GM18861 (cell line): ENCODE measurements around the gene MMP17.

ENCODE experiments used
- ATAC-seq: cut with Tn5 transposase; IDR thresholded peaks from one replicate; pipeline ENCODE4 v1.9.1; 2021; ENCODE audit not compliant: unreplicated experiment

MMP17 gene

DNA sequence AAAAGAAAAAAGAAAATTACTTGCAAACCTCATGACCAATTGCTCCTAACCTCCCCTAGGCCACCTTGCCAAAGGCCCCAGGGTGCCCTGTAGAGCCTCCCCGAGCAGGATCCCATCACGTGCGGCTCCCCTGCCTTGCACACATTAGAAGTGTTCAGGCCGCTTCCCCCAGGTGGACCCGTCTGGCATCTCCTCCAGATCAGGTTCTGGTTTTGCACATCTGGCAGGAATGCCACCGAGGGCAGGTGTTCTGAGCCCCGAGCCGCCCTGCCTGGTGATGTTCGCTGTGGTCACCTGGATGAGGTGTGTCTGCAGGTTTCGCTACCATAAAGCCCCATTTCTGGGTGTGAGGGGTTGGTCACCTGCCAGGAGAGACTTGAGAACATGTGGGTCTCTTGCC lies 19.3 kb downstream of the MMP17 start:
- ATAC-seq = no peak

DNA sequence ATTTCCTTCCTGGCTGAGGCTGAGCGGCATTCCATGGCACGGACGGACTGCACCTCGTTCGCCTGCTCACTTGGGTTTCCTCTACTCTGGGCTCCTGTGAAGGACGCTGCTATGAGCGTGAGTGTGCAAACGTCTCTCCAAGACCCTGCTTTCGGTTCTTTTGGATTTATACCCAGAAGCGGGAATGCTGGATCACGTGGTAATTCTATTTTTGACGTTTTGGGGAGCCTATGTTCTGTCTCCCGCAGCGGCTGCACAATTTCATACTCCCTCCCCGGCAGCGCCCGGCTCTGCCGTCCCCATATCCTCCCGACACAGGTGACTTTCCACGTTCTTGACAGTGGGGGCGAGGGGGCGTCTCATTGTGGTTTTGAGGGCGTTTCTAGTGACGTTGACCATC lies 20.6 kb downstream of the MMP17 start:
- no peak for ATAC-seq

DNA sequence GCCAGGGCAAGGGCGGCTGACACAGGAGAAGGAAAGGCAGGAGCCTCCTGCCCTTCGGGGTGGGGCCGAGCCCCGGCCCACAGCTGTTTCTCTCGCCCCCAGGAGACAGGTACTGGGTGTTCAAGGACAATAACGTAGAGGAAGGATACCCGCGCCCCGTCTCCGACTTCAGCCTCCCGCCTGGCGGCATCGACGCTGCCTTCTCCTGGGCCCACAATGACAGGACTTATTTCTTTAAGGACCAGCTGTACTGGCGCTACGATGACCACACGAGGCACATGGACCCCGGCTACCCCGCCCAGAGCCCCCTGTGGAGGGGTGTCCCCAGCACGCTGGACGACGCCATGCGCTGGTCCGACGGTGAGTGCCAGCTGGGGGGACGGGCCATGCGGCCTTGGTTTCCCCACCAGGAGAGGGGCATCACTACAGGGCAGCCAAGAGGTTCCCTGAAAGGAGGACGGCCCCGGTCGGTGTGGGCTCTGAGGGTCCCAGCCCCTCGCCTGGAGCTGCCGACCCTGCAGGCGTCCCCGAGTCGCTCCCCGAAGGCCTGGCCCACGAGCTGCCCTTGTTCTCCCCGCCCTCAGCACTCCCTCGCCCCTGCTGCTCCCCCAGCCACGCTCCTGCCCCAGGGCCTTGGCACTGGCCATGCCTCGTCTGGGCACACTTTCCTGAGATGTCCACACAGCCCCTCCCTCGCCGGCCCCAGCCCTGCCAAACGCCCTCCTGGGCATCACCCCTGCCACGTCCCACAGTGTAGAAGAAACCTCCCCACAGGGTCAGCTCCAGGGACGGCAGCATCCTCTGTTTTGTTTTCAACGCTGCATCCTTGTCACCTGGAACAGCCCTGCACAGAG lies 21.7 kb downstream of the MMP17 start:
- no peak for ATAC-seq

DNA sequence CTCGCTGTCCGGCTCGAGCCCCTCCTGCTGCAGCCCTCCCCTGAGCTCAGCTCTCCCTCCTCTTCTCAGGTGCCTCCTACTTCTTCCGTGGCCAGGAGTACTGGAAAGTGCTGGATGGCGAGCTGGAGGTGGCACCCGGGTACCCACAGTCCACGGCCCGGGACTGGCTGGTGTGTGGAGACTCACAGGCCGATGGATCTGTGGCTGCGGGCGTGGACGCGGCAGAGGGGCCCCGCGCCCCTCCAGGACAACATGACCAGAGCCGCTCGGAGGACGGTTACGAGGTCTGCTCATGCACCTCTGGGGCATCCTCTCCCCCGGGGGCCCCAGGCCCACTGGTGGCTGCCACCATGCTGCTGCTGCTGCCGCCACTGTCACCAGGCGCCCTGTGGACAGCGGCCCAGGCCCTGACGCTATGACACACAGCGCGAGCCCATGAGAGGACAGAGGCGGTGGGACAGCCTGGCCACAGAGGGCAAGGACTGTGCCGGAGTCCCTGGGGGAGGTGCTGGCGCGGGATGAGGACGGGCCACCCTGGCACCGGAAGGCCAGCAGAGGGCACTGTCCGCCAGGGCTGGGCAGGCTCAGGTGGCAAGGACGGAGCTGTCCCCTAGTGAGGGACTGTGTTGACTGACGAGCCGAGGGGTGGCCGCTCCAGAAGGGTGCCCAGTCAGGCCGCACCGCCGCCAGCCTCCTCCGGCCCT lies 22.8 kb downstream of the MMP17 start:
- no peak for ATAC-seq

DNA sequence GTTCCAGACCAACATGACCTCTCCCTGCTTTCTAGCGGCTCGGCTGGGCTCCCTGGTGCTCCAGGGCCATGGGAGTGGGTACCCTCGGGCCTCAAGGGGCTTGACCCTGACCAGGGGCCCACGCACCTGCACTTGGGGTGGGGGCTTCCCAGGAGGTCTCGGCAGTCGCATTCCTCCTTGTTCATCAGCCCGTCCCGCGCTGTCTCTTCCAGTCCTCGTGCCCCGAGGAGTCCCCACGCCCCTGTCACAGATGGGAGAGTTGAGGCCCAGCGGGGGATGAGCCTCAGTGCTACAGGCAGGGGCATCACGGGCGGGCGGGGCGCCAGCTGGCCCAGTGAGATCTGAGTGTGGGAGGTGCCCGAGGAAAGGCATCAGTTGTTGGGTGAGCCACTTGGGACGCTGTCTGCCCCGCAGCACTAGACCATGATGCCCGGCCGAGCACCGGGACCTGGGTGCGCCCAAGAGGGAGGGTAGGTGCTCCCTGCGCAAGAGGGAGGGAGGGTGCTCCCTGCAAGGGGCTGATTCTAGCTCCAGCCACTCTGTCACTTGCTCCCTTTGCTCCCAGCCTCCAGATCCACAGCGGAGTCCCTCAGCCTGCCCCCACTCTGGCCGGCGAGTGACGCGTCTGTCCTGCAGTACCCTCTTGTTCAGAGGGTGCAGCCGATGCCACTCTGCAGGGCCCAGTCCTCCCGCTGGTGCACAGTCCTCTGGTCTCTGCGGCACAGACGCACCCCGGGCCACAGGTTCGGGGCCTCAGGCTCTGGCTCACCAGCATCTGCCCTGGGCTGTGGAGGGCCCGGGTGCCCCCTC lies 23.8 kb downstream of the MMP17 start:
- ATAC-seq = no peak

DNA sequence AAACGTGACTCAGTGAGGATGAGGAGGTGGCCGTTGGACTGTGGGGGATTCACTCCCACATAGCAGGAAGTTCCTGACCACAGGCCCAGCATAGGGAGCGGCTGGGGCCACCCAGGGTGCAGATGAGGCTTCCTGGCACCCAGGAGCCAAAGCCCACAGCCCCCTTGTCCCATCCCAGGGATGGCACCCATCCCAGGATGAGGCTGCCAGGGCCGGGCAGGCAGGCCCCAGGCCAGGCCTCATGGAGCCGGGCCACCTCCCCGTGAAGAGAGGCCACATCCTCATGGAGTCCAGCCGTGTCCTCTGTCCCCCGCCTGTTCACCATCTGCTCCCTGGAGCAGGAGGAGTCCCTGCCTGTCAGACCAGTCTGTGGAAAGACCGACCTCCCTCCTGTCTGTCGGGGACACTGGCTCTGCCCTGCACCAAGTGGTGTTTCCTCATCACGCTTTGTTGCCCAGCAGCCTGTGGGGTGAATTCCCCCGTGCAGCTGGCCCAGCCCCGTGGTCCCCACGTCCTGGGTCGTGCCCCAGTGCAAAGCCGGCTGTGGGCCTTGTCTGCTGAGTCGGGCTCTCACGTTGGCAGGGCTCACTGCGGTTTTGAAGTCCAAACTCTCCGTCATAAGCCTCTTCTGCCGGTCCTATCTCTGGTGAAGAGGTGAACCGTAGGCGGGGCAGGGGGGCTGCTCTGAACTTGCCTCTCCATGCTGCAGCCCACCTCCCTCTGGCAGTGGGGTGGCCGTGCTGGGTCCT lies 24.5 kb downstream of the MMP17 start:
- no peak for ATAC-seq

DNA sequence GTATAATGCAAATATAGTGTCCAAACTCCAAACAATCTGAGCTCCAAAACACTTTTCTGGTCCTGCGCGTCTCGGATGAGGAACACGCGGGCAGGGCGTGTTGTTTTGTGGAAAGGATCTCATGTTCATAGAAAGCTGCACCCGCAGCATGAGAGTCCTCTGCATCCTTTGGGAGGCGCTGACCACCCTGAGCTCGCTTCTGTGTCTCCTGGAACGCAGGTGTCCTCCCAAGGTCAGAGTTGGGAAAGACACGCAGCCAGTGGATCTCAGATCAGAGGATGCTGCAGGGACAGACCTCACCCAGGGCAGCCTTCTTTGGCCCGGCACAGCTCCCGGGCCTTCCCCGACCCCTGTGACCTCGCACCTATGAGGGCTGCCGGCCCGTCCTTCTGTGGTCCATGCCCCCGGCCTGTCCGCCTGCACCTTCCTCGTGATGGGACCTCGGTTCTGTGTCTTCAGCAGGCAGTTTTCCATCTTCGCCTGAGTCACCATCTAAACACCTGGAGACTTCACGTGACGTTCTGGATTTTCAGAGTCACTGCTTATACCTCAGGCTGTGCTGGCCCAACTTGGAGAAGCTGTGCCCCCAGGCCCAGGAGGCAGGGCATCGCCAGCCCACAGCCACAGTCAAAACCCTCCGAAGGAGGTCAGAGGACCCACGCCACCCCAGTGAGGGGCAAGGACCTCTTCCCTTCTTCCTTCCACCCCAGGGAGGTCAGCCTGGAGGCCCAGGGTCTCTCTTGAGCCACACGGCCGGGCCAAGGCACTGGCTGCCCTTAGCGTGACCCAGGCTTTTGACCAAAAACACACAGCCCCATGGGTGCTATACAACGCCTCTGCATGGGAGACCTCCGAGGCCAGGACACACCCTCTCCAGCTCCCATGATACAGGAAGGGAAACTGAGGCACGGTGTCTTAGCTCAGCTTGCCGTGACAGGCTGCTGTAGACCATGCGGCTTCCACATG lies 25.9 kb downstream of the MMP17 start:
- ATAC-seq = no peak

DNA sequence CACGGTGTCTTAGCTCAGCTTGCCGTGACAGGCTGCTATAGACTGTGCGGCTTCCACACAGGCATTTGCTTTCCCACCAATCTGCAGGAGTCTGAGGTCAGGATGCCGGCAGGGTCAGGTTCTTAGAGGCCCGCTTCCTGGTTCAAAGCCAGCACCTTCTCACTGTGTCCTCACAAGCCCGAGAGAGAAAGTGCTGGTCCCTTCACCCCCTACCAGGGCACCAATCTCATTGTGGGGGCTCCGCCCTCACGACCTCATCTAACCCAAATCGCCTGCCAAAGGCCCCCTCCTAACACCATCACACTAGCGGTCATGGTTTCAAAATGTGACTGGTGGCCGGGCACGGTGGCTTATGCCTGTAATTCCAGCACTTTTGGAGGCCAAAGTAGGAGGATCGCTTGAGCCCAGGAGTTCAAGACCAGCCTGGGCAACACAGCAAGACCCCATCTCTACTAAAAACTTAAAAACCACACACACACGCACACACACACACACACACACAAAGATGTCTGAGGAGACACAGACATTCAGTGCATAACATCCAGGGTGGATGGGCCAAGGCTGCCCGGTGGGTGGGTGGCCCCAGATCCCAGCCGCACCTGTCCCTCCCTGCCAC lies 26.8 kb downstream of the MMP17 start:
- no peak for ATAC-seq

DNA sequence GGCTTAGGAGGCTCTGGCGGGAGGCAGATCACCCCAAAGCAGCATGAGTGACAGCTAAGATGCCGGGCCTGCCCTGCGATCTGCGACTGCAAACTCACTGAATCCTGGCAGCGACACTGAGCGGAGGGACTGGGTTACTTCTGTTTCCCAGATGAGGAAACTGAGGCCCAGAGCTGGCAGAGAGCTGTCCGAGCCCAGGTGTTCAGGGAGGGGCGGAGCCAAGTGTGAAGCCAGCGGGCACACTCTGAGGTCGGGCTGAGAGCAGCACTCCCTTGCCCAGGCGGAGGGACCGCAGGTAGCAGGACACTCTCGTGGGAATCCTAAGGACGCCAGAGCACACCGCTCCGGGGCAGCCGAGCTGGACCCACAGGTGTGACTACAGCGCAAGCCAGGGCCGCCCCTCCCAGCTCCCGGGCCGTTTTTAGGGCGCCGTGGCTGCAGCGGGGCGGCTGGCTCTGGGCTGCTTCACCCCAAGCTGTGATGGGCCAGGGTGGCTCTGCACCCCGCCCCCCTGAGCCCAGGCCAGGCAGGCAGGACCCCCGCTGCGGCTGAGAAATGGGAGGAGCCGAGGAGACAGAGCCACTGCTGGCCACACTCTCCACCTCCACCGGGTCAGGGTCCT lies 27.4 kb downstream of the MMP17 start:
- ATAC-seq = no peak

DNA sequence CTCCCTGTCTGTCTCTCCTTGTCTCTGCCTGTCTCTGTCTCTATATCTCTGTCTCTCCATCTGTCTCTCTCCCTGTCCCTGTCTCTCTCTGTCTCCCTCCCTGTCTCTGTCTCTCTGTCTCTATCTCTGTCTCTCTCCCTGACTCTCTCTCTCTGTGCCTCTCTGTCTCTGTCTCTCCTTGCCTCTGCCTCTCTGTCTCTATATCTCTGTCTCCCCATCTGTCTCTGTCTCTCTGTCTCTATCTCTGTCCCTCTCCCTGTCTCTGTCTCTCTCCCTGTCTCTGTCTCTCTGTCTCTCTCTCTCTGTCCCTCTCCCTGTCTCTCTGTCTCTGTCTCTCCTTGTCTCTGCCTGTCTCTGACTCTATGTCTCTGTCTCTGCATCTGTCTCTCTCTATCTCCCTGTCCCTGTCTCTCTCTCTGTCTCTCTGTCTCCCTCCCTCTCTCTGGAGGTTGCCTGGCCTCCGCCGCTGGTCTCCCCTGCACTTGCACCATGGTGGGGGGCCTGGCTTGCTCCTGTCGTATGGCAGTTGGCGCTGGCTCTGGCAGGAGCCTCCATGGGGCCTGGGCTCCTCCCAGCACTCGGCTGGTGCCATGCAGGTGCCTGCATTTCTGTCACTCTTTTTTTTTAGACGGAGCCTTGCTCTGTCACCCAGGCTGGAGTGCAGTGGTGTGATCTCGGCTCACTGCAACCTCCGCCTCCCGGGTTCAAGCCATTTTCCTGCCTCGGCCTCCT lies 28.3 kb downstream of the MMP17 start:
- no peak for ATAC-seq

DNA sequence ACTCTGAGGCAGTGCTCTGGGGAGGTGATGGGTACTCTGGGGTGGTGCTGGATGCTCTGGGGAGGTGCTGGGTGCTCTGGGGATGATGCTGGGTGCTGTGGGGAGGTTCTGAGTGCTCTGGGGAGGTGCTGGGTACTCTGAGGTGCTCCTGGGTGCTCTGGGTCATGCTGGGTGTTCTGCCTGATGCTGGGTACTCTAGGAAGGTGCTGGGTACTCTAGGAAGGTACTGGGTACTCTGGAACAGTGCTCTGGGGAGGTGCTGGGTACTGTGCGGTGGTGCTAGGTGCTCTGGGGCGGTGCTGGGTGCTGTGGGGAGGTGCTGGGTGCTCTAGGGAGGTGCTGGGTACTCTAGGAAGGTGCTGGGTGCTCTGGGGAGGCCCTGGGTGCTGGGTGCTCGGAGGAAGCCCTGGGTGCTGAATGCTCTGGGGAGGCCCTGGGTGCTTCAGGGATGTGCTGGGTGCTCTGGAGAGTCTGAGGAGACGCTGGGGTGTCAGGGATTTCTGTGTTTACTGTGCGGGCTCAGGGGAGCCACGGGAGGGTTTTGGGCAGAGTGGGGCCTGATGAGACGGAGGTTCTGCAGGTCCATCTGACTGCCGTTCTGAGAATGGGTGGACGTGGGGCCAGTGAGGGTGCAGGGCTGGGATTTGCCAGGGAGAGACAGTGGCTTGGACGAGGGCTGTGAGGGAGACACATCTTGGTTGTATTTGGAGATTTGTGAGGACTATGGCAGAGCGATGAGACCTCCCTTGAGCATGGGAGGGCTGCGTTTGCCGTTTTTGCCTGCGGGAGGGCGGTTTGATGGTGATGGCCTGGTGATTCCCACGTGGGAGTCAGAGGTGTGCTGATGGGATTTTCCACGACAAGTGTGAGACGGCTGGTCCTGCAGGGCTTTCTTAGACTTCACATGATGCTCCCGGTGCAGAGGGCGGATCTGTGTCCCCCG lies 30.0 kb downstream of the MMP17 start:
- ATAC-seq = no peak

DNA sequence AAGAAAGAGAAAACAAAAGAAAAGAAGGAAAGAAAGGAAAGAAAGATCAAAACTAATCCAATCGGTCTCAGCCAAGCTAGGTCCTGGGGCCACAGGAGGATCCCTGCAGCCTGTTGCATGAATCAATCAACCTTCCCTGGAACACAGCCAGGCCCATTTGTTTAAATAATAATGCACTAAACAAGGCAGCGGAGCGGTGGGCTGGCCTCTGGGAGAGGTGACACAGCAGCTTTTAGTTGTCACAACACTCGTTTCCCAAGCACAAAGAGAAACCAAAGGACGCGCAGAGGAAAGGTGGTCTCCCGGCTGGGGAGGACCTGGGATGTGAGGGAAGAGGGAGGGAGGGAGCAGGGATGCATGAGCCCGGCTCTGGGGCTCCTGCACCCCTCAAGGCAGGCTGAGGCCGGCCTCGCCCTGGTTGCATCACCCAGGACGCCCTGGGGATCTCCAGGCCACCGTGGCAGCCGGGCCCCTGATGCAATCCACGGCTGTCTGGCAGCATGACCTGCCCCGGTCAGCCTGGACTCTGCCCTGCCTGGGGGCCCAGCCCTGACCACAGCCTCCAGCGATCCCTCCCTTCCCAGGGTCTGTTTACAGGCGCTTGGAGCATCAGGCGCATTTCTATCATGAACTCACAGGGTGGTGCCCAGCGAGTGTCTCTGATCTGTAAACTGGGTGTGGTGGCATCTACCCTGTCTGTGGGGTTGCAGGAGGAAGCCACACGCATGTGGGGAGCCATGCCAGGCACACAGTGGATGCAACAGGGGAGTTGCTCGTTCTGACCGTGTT lies 32.5 kb downstream of the MMP17 start:
- no peak for ATAC-seq

DNA sequence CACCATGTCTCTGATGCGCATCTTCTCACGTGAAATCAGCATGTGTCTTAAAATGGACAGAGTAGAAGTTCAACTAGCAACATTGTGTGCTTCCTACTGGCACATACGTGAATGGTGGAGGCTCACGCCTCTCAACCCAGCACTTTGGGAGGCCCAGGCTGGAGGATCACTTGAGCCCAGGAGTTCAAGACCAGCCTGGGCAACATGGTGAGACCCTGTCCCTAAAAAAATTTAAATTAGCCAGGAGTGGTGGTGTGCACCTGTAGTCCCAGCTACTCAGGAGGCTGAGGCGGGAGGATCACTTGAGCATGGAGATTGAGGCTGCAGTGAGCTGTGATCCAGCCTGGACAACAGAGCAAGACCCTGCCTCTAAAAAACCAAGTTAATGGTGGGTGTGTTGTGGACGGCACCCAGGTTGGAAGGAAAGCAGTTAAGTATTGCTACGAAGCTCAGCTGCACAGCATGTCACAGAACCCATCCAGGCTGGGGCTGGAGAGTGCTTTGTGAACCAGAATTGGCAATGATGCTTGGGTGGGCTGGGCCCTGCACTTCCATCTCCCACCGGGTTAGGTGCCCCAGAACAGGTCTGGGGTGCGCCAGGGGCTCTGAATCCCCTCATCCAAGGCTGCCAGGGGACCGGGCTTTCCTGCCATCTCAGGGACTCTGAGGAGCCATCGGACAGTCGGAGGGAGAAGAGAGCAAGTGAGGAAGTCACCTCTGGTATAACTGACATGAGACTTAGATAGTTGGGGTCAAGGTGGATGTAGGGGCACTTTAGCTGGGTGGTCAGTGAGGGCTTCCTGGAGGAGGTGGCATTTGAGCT lies 33.3 kb downstream of the MMP17 start:
- ATAC-seq = no peak

DNA sequence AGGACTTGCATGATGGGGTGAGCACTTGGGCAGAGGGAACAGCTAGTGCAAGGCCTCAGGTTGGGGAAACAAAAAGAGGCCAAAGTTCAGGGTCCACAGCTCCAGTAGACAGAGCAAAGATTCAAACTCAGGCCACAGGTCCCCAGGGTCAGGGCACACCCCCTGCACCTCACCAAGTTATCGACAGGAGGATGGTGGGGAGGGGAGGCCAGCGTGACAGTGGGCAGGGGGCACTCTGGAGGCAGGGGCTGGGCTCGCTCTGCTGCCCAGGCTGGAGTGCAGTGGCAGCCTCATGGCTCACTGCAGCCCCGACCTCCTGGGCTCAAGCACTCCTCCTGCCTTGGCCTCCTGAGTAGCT lies 33.9 kb downstream of the MMP17 start:
- ATAC-seq = no peak

DNA sequence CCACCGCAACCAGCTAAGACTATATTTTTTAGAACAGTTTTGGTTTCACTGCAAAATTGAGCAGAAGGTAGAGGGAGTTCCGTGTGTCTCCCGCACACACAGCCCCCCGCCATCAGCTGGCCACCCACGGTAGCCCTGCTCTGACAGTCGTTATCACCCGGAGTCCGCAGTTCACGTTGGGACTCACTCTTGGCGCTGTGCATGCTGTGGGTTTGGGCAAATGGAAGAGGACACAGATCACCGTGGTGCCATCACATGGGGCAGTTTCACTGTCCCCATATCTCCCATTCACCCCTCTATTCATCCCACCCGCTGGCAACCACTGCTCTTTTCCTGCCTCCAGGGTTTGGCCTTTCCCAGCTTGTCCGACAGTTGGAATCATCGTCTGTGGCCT lies 34.4 kb downstream of the MMP17 start:
- ATAC-seq = no peak
